ENCODE measurements around the gene NSUN6. TPM values are rescaled to one million over a fixed set of nuclear protein-coding genes. Genes with fewer than 3 reads are reported as not detected.

NSUN6 gene
- polyA plus RNA-seq, 1 donor (not counting 4 experiments of a cell fraction or from before 2014, with no cell fraction given), result 9.8 TPM

- FAIRE-seq, result no peak
- no peak overlapping the region for H3K4me2 ChIP-seq (ENCODE audit: control insufficient read depth, extremely low read depth, insufficient read depth, low read depth, low read length)
These were observed 34.2 kb upstream of the NSUN6 start for GRCh38 chr10:18685555-18685954.

DNA sequence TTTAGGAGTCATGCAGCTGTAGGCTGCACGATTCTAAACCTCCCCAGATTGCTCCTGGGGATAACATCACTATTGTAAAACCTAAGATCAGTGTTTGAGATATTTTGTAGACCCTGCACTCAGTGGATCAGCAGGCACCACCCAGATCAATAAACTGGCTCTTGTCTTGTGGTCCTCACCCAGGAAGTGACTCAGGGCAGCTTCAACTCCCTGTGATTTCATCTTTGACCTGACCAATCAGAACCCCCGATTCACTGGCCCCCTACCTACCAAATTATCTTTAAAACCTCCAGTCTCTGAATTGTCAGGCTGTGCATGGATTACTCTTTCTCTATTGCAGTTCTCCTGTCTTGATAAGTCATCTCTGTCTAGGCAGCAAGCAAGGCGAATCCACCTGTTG lies 33.6 kb upstream of the NSUN6 start:
- H3K4me1 ChIP-seq (ENCODE audit: control insufficient read depth, extremely low read depth, insufficient read depth, low read length), result peaks cover 31% of the 10 kb centered on the region
- no peak for TF ChIP-seq CTCF (optimal IDR thresholded peaks at IDR 0.05 in 1 of 3, IDR thresholded peaks at IDR 0.05 in 1 of 3, conservative IDR thresholded peaks at IDR 0.05 in 1 of 3; ENCODE audit: extremely low read depth in 1 of 3, insufficient read depth in 2 of 3, low read length in 3 of 3)
- H3K4me2 ChIP-seq (ENCODE audit: control insufficient read depth, extremely low read depth, insufficient read depth, low read depth, low read length), result no peak overlapping the region
- no peaks in the 10 kb centered on the region for H3K9me3 ChIP-seq (ENCODE audit: control insufficient read depth, low read depth, low read length)
- DNase-seq (ENCODE audit: low read depth, low spot score) (no peak), FAIRE-seq (no peak)
- dilution Hi-C loops (cut with MboI; ENCODE audit: extremely low pct_ligation_motif_present, low sequenced_read_pairs), result no loop called here
- no peak overlapping the region for H2AFZ ChIP-seq (ENCODE audit: control insufficient read depth, low read length)
- H4K20me1 ChIP-seq (ENCODE audit: control insufficient read depth, extremely low read depth, insufficient read depth, low read length), result no peaks in the 10 kb centered on the region
- H3K9ac ChIP-seq (ENCODE audit: control insufficient read depth, extremely low read depth, insufficient read depth, low read length), result no peak overlapping the region
- no peaks in the 10 kb centered on the region for H3K79me2 ChIP-seq (ENCODE audit: control insufficient read depth, insufficient read depth, low read length)
- no peaks in the 10 kb centered on the region for H3K36me3 ChIP-seq (ENCODE audit: control insufficient read depth in 2 of 2, extremely low read depth in 1 of 2, insufficient read depth in 2 of 2, low read length in 2 of 2)
- no peak overlapping the region for H3K27ac ChIP-seq (ENCODE audit: control insufficient read depth, insufficient read depth, low read length)
- no peak overlapping the region for H3K4me3 ChIP-seq (ENCODE audit: control insufficient read depth in 2 of 3, extremely low read depth in 1 of 3, insufficient read depth in 2 of 3, low read depth in 1 of 3, low read length in 3 of 3)
- no peaks in the 10 kb centered on the region for H3K27me3 ChIP-seq (ENCODE audit: control insufficient read depth, extremely low read depth, insufficient read depth, low read length)
- H3K9me1 ChIP-seq (ENCODE audit: control insufficient read depth, extremely low read depth, insufficient read depth, low read length), result no peaks in the 10 kb centered on the region

More at GRCh38 chr10:18685555-18685954, 34.2 kb upstream of the NSUN6 start:
- Histone ChIP-seq H3K4me1 (ENCODE audit: control insufficient read depth, extremely low read depth, insufficient read depth, low read length) (peaks cover 31% of the 10 kb centered on the region), H3K9ac (ENCODE audit: control insufficient read depth, extremely low read depth, insufficient read depth, low read length) (no peak overlapping the region), H3K9me1 (ENCODE audit: control insufficient read depth, extremely low read depth, insufficient read depth, low read length) (no peaks in the 10 kb centered on the region), H3K27me3 (ENCODE audit: control insufficient read depth, extremely low read depth, insufficient read depth, low read length) (no peaks in the 10 kb centered on the region), H4K20me1 (ENCODE audit: control insufficient read depth, extremely low read depth, insufficient read depth, low read length) (no peaks in the 10 kb centered on the region), H3K9me3 (ENCODE audit: control insufficient read depth, low read depth, low read length) (no peaks in the 10 kb centered on the region), H2AFZ (ENCODE audit: control insufficient read depth, low read length) (no peak overlapping the region), H3K4me3 (ENCODE audit: control insufficient read depth in 2 of 3, extremely low read depth in 1 of 3, insufficient read depth in 2 of 3, low read depth in 1 of 3, low read length in 3 of 3) (no peak overlapping the region), H3K79me2 (ENCODE audit: control insufficient read depth, insufficient read depth, low read length) (no peaks in the 10 kb centered on the region), H3K27ac (ENCODE audit: control insufficient read depth, insufficient read depth, low read length) (no peak overlapping the region), H3K36me3 (ENCODE audit: control insufficient read depth in 2 of 2, extremely low read depth in 1 of 2, insufficient read depth in 2 of 2, low read length in 2 of 2) (no peaks in the 10 kb centered on the region)
- TF ChIP-seq EZH2 (IDR thresholded peaks at IDR 0.05; ENCODE audit: low read length) (no peak), CTCF (optimal IDR thresholded peaks at IDR 0.05 in 1 of 3, IDR thresholded peaks at IDR 0.05 in 1 of 3, conservative IDR thresholded peaks at IDR 0.05 in 1 of 3; ENCODE audit: extremely low read depth in 1 of 3, insufficient read depth in 2 of 3, low read length in 3 of 3) (no peak)
- no peak for DNase-seq (ENCODE audit: low read depth, low spot score)
- dilution Hi-C loops (cut with MboI; ENCODE audit: extremely low pct_ligation_motif_present, low sequenced_read_pairs), result no loop called here
